Stimulated activated CD8-positive, alpha-beta memory T cell treated with anti-CD3 and anti-CD28 coated beads, Interleukin-12 subunit alpha, Interleukin-12 subunit beta, amount 100 ng/mL, for 1 hour (primary cell): ENCODE measurements around the gene ADD2.
A peak's percentile ranks its signal among the peaks of the same experiment; 100 is the strongest.
"Not testable (repeated sequence)": the region's sequence is repeated elsewhere in the genome, so short reads cannot be mapped to it uniquely, and the experiment has no call there.

Experiments used
- DNase-seq: peaks from one replicate; pipeline ENCODE4 v3.0.0-alpha.2; 2020; ENCODE audit warnings: low read depth

ADD2 gene

GRCh38 chr2:70767699-70768589 lies at the start of gene ADD2:
TSS of gene ADD2 (minus strand) at chr2:70768200. CDS start at chr2:70706408, 61,792 bp downstream.
- DNase-seq, result no peak

- DNase-seq, result no peak
Measured at GRCh38 chr2:70817284-70817954, 49.4 kb upstream of the ADD2 start.

- DNase-seq, result no peak
Measured at GRCh38 chr2:70816726-70817125, 48.7 kb upstream of the ADD2 start.

GRCh38 chr2:70808983-70809958 lies 41.3 kb upstream of the ADD2 start:
- no peak for DNase-seq

- no peak for DNase-seq
Measured at GRCh38 chr2:70807828-70808118, 39.8 kb upstream of the ADD2 start.

- no peak for DNase-seq
Measured at GRCh38 chr2:70807102-70807827, 39.3 kb upstream of the ADD2 start.

GRCh38 chr2:70806620-70807019 lies 38.6 kb upstream of the ADD2 start:
- DNase-seq, result no peak

GRCh38 chr2:70806013-70806412 lies 38.0 kb upstream of the ADD2 start:
- DNase-seq, result no peak

GRCh38 chr2:70801607-70802263 lies 33.7 kb upstream of the ADD2 start:
- DNase-seq, result no peak

GRCh38 chr2:70799706-70800105 lies 31.7 kb upstream of the ADD2 start:
- no peak for DNase-seq

GRCh38 chr2:70797996-70798395 lies 30.0 kb upstream of the ADD2 start:
- not testable (repeated sequence) for DNase-seq

GRCh38 chr2:70797506-70797905 lies 29.5 kb upstream of the ADD2 start:
- no peak for DNase-seq

- no peak for DNase-seq
Measured at GRCh38 chr2:70796262-70796661, 28.3 kb upstream of the ADD2 start.

GRCh38 chr2:70795164-70795995 lies 27.4 kb upstream of the ADD2 start:
- DNase-seq, result no peak

GRCh38 chr2:70793450-70793849 lies 25.4 kb upstream of the ADD2 start:
- no peak for DNase-seq

GRCh38 chr2:70790136-70790828 lies 22.3 kb upstream of the ADD2 start, which contains the start of gene FIGLA:
TSS of gene FIGLA (minus strand) at chr2:70790643. CDS start at chr2:70790638, 5 bp downstream.
- no peak for DNase-seq

- peak; percentile 33 for DNase-seq
Measured at GRCh38 chr2:70789304-70790135, 21.5 kb upstream of the ADD2 start.

- DNase-seq, result no peak
Measured at GRCh38 chr2:70785137-70785911, 17.3 kb upstream of the ADD2 start.
